ENCODE results near the gene NOS1AP. TPM values are rescaled to one million over a fixed set of nuclear protein-coding genes. Genes with fewer than 3 reads are reported as not detected.
"Not testable (repeated sequence)": the region's sequence is repeated elsewhere in the genome, so short reads cannot be mapped to it uniquely, and the experiment has no call there.

The NOS1AP gene
- total RNA-seq, 2 donors from 2014 or later, result 3.1 to 4.0 TPM

- ATAC-seq (no peak), DNase-seq (no peak)
- no peaks in the 10 kb centered on the region for H3K9me3 ChIP-seq
- intact Hi-C loops (cut with DNase I), result loop anchor here (10.0 kb wide), 1 partner anchor 244 kb away; no protein-coding TSS in a partner anchor
- H3K27ac ChIP-seq, result no peak overlapping the region
- no peaks in the 10 kb centered on the region for H3K27me3 ChIP-seq
- no peaks in the 10 kb centered on the region for H3K4me1 ChIP-seq
- no peak for TF ChIP-seq POLR2A (IDR thresholded peaks at IDR 0.05)
- TF ChIP-seq CTCF (IDR thresholded peaks at IDR 0.05), result no peak
- no peak overlapping the region for H3K4me3 ChIP-seq
- WGBS, 2 donors, result 67 to 84% methylated on average over 1 of the region's 1 CpG
- no peaks in the 10 kb centered on the region for H3K36me3 ChIP-seq (replicated peaks in 1 of 2; ENCODE audit: insufficient read depth in 1 of 2, low read depth in 2 of 2)
Observed at GRCh38 chr1:162038624-162039023, 30.9 kb upstream of the NOS1AP start.

GRCh38 chr1:162040001-162040400, 29.5 kb upstream of the NOS1AP start:
- H3K27me3 ChIP-seq, result no peaks in the 10 kb centered on the region
- 51 to 58% methylated on average over 4 of the region's 4 CpGs for WGBS, 2 donors
- TF ChIP-seq CTCF (IDR thresholded peaks at IDR 0.05), result no peak
- TF ChIP-seq POLR2A (IDR thresholded peaks at IDR 0.05), result no peak
- intact Hi-C loops (cut with DNase I), result no loop called here
- no peak overlapping the region for H3K4me3 ChIP-seq
- no peak for DNase-seq
- H3K36me3 ChIP-seq (replicated peaks in 1 of 2; ENCODE audit: insufficient read depth in 1 of 2, low read depth in 2 of 2), result no peaks in the 10 kb centered on the region
- H3K4me1 ChIP-seq, result no peaks in the 10 kb centered on the region
- H3K27ac ChIP-seq, result no peak overlapping the region
- ATAC-seq, result no peak
- H3K9me3 ChIP-seq, result no peaks in the 10 kb centered on the region

- H3K4me1 ChIP-seq, result no peaks in the 10 kb centered on the region
- no peak for DNase-seq
- H3K36me3 ChIP-seq (replicated peaks in 1 of 2; ENCODE audit: insufficient read depth in 1 of 2, low read depth in 2 of 2), result no peaks in the 10 kb centered on the region
- H3K4me3 ChIP-seq, result no peak overlapping the region
- intact Hi-C loops (cut with DNase I), result no loop called here
- no peaks in the 10 kb centered on the region for H3K27me3 ChIP-seq
- TF ChIP-seq CTCF (IDR thresholded peaks at IDR 0.05), result no peak
- no peak for TF ChIP-seq POLR2A (IDR thresholded peaks at IDR 0.05)
- no peaks in the 10 kb centered on the region for H3K9me3 ChIP-seq
- H3K27ac ChIP-seq, result no peak overlapping the region
- ATAC-seq, result no peak
Observed at GRCh38 chr1:162040657-162041056, 28.8 kb upstream of the NOS1AP start.

GRCh38 chr1:162042361-162042760, 27.1 kb upstream of the NOS1AP start:
- no peaks in the 10 kb centered on the region for H3K36me3 ChIP-seq (replicated peaks in 1 of 2; ENCODE audit: insufficient read depth in 1 of 2, low read depth in 2 of 2)
- intact Hi-C loops (cut with DNase I), result no loop called here
- H3K4me1 ChIP-seq, result no peaks in the 10 kb centered on the region
- H3K27ac ChIP-seq, result no peak overlapping the region
- H3K9me3 ChIP-seq, result no peaks in the 10 kb centered on the region
- WGBS, 2 donors, result 64 to 67% methylated on average over 1 of the region's 1 CpG
- no peaks in the 10 kb centered on the region for H3K27me3 ChIP-seq
- ATAC-seq (no peak), DNase-seq (no peak)
- no peak overlapping the region for H3K4me3 ChIP-seq
- TF ChIP-seq CTCF (IDR thresholded peaks at IDR 0.05) (no peak), POLR2A (IDR thresholded peaks at IDR 0.05) (no peak)

- intact Hi-C loops (cut with DNase I), result no loop called here
- Histone ChIP-seq H3K36me3 (replicated peaks in 1 of 2; ENCODE audit: insufficient read depth in 1 of 2, low read depth in 2 of 2) (no peaks in the 10 kb centered on the region), H3K4me3 (no peak overlapping the region), H3K4me1 (no peaks in the 10 kb centered on the region), H3K27me3 (no peaks in the 10 kb centered on the region), H3K9me3 (no peaks in the 10 kb centered on the region), H3K27ac (no peak overlapping the region)
- WGBS, 2 donors, result 35 to 55% methylated on average over 1 of the region's 1 CpG
- no peak for DNase-seq
- ATAC-seq, result no peak
- TF ChIP-seq POLR2A (IDR thresholded peaks at IDR 0.05), result no peak
- no peak for TF ChIP-seq CTCF (IDR thresholded peaks at IDR 0.05)
Observed at GRCh38 chr1:162046921-162047320, 22.6 kb upstream of the NOS1AP start.

- intact Hi-C loops (cut with DNase I), result loop anchor here (5.0 kb wide), 1 partner anchor 218 kb away; no protein-coding TSS in a partner anchor
- not testable (repeated sequence) for H3K27ac ChIP-seq; DNase-seq; H3K27me3 ChIP-seq; H3K9me3 ChIP-seq; H3K4me1 ChIP-seq; H3K4me3 ChIP-seq; ATAC-seq; H3K36me3 ChIP-seq (replicated peaks in 1 of 2; ENCODE audit: insufficient read depth in 1 of 2, low read depth in 2 of 2)
- WGBS, 2 donors, result 89 to 98% methylated on average over 3 of the region's 3 CpGs
Observed at GRCh38 chr1:162053949-162054348, 15.5 kb upstream of the NOS1AP start.

Data from body of pancreas (tissue), 4 donors.